ENCODE measurements around the gene CFAP97D2. TPM values are rescaled to one million over a fixed set of nuclear protein-coding genes. Genes with fewer than 3 reads are reported as not detected.
A peak's percentile ranks its signal among the peaks of the same experiment; 100 is the strongest.

The CFAP97D2 gene
- total and polyA plus RNA-seq, 2 donors from 2014 or later = not detected

DNA sequence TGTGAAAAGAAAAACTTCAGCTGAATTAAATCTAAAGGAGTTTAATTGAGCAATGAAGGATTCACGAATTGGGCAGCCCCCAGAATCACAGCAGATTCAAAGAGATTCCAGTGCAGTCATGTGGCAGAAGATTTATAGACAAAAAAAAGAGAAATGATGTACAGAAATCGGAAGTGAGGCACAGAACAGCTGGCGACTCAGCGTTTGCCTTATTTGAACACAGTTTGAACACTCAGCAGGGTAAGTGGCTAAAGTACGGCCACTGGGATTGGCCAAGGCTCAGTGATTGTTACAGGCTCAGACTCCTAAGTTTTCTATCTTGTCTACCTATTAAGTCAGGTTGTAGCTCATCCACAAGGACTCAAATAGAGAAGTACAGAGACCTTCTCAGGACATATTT is 11.6 kb upstream of the CFAP97D2 start:
- intact Hi-C loops (cut with DNase I) = no loop called here
- TF ChIP-seq, protein P1, sequence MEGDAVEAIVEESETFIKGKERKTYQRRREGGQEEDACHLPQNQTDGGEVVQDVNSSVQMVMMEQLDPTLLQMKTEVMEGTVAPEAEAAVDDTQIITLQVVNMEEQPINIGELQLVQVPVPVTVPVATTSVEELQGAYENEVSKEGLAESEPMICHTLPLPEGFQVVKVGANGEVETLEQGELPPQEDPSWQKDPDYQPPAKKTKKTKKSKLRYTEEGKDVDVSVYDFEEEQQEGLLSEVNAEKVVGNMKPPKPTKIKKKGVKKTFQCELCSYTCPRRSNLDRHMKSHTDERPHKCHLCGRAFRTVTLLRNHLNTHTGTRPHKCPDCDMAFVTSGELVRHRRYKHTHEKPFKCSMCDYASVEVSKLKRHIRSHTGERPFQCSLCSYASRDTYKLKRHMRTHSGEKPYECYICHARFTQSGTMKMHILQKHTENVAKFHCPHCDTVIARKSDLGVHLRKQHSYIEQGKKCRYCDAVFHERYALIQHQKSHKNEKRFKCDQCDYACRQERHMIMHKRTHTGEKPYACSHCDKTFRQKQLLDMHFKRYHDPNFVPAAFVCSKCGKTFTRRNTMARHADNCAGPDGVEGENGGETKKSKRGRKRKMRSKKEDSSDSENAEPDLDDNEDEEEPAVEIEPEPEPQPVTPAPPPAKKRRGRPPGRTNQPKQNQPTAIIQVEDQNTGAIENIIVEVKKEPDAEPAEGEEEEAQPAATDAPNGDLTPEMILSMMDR (IDR thresholded peaks at IDR 0.05; ENCODE audit: borderline replicate concordance, extremely low read depth, insufficient read depth) = no peak
- H3K9ac ChIP-seq (ENCODE audit: low read length in 3 of 3) = no peak overlapping the region
- H3K27ac ChIP-seq (ENCODE audit: low read depth in 2 of 2, low read length in 2 of 2) = no peak overlapping the region
- no peaks in the 10 kb centered on the region for H3K27me3 ChIP-seq (ENCODE audit: control insufficient read depth, insufficient read depth, low read length)
- FAIRE-seq (no peak), DNase-seq (peak in 1 of 5 donors; percentile 43)
- no peaks in the 10 kb centered on the region for H3K36me3 ChIP-seq (ENCODE audit: control insufficient read depth in 2 of 3, insufficient read depth in 3 of 3, low read length in 3 of 3)
- H3K9me3 ChIP-seq (ENCODE audit: control insufficient read depth in 2 of 3, insufficient read depth in 1 of 3, low read length in 3 of 3) = no peaks in the 10 kb centered on the region
- peaks cover 0 to 3% (median 0%) of the 10 kb centered on the region in 3 donors for H3K4me1 ChIP-seq (ENCODE audit: control insufficient read depth in 2 of 3, insufficient read depth in 2 of 3, low read depth in 1 of 3, low read length in 3 of 3)
- H3K4me3 ChIP-seq (ENCODE audit: low read length in 3 of 3) = no peak overlapping the region

DNA sequence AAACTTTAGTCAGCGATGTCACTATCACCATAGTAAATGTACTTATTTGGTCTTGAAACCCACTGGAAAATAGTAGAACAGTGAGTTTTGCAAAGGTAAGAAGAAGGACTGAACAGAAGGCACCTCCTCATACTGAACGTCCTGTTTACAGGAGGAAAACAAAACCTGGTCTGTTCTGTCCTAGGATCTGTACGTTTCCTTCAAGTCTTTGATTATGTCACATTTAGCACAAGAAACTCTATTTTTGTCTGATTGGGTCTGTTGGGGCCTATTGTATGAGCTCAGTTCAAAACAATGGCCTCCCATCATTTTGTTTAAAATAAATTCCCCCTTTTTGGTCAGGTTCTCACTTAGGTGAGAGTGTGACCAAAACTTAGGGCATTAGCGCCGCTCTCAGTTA is 11.2 kb upstream of the CFAP97D2 start:
- no peaks in the 10 kb centered on the region for H3K27me3 ChIP-seq (ENCODE audit: control insufficient read depth, insufficient read depth, low read length)
- DNase-seq (no peak), FAIRE-seq (no peak)
- no peaks in the 10 kb centered on the region for H3K36me3 ChIP-seq (ENCODE audit: control insufficient read depth in 2 of 3, insufficient read depth in 3 of 3, low read length in 3 of 3)
- H3K4me3 ChIP-seq (ENCODE audit: low read length in 3 of 3) = no peak overlapping the region
- no peaks in the 10 kb centered on the region for H3K4me1 ChIP-seq (ENCODE audit: control insufficient read depth in 2 of 3, insufficient read depth in 2 of 3, low read depth in 1 of 3, low read length in 3 of 3)
- no peak overlapping the region for H3K27ac ChIP-seq (ENCODE audit: low read depth in 2 of 2, low read length in 2 of 2)
- H3K9me3 ChIP-seq (ENCODE audit: control insufficient read depth in 2 of 3, insufficient read depth in 1 of 3, low read length in 3 of 3) = peaks cover 0 to 1% (median 0%) of the 10 kb centered on the region in 3 donors
- intact Hi-C loops (cut with DNase I) = no loop called here
- TF ChIP-seq, protein P1 (IDR thresholded peaks at IDR 0.05; ENCODE audit: borderline replicate concordance, extremely low read depth, insufficient read depth) = no peak
- no peak overlapping the region for H3K9ac ChIP-seq (ENCODE audit: low read length in 3 of 3)

DNA sequence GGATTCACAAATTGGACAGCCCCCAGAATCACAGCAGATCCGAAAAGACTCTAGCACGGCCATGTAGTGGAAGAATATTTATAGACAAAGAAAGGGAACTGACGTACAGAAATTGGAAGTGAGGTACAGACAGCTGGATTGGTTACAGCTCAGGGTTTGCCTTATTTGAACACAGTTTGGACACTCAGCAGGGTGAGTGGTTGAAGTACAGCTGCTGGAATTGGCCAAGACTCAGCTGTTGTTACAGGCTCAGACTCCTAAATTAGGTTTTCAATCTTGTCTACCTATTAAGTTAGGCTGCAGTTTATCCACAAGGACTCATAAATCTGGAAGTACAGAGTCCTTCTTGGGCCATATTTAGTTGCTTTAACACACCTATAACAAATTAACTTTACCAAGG is 5.8 kb upstream of the CFAP97D2 start:
- Histone ChIP-seq H3K36me3 (ENCODE audit: control insufficient read depth in 2 of 3, insufficient read depth in 3 of 3, low read length in 3 of 3) (no peaks in the 10 kb centered on the region), H3K9me3 (ENCODE audit: control insufficient read depth in 2 of 3, insufficient read depth in 1 of 3, low read length in 3 of 3) (peaks cover 0 to 6% (median 0%) of the 10 kb centered on the region in 3 donors), H3K4me3 (ENCODE audit: low read length in 3 of 3) (no peak overlapping the region), H3K27me3 (ENCODE audit: control insufficient read depth, insufficient read depth, low read length) (no peaks in the 10 kb centered on the region), H3K9ac (ENCODE audit: low read length in 3 of 3) (no peak overlapping the region), H3K27ac (ENCODE audit: low read depth in 2 of 2, low read length in 2 of 2) (no peak overlapping the region), H3K4me1 (ENCODE audit: control insufficient read depth in 2 of 3, insufficient read depth in 2 of 3, low read depth in 1 of 3, low read length in 3 of 3) (no peaks in the 10 kb centered on the region)
- FAIRE-seq = no peak
- intact Hi-C loops (cut with DNase I) = no loop called here
- TF ChIP-seq, protein P1 (IDR thresholded peaks at IDR 0.05; ENCODE audit: borderline replicate concordance, extremely low read depth, insufficient read depth) = no peak
- DNase-seq = no peak

- TF ChIP-seq, protein P1 (IDR thresholded peaks at IDR 0.05; ENCODE audit: borderline replicate concordance, extremely low read depth, insufficient read depth) = no peak
- H3K9ac ChIP-seq (ENCODE audit: low read length in 3 of 3) = no peak overlapping the region
- no peaks in the 10 kb centered on the region for H3K4me1 ChIP-seq (ENCODE audit: control insufficient read depth in 2 of 3, insufficient read depth in 2 of 3, low read depth in 1 of 3, low read length in 3 of 3)
- H3K36me3 ChIP-seq (ENCODE audit: control insufficient read depth in 2 of 3, insufficient read depth in 3 of 3, low read length in 3 of 3) = no peaks in the 10 kb centered on the region
- no peak for DNase-seq
- no peak overlapping the region for H3K27ac ChIP-seq (ENCODE audit: low read depth in 2 of 2, low read length in 2 of 2)
- no peaks in the 10 kb centered on the region for H3K27me3 ChIP-seq (ENCODE audit: control insufficient read depth, insufficient read depth, low read length)
- H3K4me3 ChIP-seq (ENCODE audit: low read length in 3 of 3) = no peak overlapping the region
- no peak for FAIRE-seq
- intact Hi-C loops (cut with DNase I) = no loop called here
- H3K9me3 ChIP-seq (ENCODE audit: control insufficient read depth in 2 of 3, insufficient read depth in 1 of 3, low read length in 3 of 3) = peaks cover 0 to 6% (median 0%) of the 10 kb centered on the region in 3 donors
Observed at GRCh38 chr13:114173745-114174144, 5.3 kb upstream of the CFAP97D2 start.
